NCI-H748 (cell line): ENCODE data around the gene SFPQ.
"Not testable (repeated sequence)": the region's sequence is repeated elsewhere in the genome, so short reads cannot be mapped to it uniquely, and the experiment has no call there.

Source experiments
- DNase-seq: peaks from one replicate; lab custom pipeline; 2025; ENCODE audit not compliant: unreplicated experiment; lab: John Stamatoyannopoulos, UW

Gene SFPQ

DNA sequence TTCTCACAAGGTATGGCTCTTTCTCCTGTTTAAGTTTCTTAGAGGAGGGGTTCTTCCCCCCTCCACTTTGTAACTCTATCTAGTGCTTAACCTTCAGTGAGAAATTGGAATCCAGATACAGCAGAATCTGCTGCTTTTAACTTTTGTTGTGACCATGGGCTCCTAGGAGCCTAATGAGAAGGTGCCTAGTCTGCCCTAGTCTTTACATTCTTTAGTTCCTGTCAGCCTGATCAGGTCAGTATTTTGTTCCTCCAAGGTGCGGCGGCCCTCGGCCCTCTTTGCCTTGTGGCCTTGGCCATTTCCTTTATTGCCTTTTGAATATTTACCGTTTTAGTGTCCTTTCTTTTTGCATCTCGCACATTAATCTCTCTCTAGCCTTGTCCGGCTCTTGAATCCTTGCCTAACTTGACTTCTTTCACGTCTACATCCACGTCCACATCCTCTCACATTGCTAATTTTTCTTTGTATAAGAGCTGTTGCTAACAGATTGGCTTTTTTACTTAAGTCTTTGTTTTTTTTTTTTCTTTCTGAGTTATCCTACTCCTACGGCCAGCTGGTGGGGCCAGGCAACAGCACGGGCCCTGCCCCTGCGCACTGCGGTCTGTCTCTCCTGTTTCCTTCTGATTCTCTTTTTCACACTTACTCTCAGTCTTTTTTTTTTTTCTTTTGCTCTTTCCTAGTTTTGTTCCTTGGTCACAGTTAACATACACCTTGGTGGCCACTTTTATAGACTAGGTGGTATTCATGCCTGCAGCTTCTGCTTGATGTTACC, 49.0 kb downstream of the SFPQ start:
- DNase-seq = no peak

DNA sequence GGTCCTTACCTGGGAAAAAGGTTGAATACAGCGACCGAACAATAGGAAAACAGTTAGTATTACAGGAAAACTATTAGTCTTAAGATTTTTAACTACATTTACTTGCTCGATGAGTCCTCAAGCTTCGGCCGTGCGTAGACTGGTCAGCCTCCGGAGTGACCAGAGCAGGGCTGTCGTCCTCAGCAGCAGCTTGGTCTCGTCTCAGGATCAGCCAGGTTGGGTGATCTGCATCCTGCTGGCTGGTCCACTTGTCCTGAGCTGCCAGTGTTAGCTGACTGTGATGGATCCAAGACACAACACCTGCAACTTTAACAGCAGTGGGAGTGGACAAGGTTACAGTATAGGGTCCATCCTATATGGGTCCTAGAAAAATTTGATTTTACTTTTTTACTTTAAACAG, 50.2 kb downstream of the SFPQ start:
- not testable (repeated sequence) for DNase-seq

DNA sequence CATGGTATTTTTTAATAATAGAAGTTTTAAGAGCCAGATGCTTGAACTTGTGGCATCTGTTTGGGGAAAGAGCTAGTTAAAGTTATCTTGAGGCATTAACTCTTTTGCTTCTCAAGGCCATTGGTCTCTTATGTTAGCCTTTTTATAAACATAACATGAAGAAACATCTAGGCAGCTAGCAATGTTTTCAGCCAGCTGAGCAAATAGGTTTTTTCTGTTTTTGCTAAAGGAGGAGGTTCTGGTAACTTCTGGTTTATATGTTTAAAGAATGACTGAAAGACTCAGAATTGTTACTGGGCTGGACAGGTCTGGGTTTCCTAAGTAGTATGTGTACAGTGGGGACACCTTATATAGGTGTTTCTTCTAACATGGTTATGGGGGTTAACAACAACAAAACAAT, 50.7 kb downstream of the SFPQ start:
- not testable (repeated sequence) for DNase-seq

DNA sequence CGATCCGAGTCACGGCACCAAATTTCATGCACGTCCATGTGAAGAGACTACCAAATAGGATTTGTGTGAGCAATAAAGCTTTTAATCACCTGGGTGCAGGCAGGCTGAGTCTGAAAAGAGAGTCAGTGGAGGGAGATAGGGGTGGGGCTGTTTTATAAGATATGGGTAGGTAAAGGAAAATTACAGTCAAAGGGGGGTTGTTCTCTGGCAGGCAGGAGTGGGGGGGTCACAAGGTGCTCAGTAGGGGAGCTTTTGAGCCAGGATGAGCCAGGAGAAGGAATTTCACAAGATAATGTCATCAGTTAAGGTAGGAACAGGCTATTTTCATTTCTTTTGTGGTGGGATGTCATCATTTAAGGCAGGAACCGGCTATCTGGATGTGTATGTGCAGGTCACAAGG, 55.4 kb downstream of the SFPQ start:
- not testable (repeated sequence) for DNase-seq

DNA sequence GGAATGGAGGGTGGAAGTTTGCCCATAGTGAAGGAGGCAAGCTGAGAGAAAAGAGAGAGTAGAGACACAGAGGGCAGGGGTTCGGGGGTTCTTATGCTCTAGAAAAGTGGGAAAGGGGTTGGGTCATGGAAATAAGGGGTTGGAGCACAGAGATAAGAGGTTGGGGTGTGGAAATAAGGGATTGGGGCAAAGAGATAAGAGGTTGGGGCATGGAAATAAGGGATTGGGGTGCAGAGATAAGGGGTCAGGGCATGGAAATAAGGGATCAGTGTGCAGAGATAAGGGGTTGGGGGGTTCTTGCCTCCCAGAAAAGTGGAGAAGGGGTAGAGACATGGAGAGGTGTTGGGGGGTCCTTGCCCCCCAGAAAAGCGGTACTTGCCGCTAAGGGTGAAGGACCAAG, 56.2 kb downstream of the SFPQ start:
- DNase-seq = no peak
